Suprapubic skin (tissue), 3 donors: ENCODE results near the gene SLFN12L.

Source experiments
- CTCF ChIP-seq, 2 donors: fragments of 200-600 bp in 1 of 2; fragments of 450-650 bp in 1 of 2; sonication (generic) in 1 of 2; IDR thresholded peaks; one replicate each; pipeline ENCODE4 v1.5.1; 2016 to 2019; ENCODE audit warnings: antibody characterized with exemption in 2 of 2, mild to moderate bottlenecking in 1 of 2, moderate library complexity in 1 of 2
- EP300 ChIP-seq: sonication (generic); formaldehyde crosslinking; IDR thresholded peaks from one replicate; pipeline ENCODE4 v1.6.1; 2017; ENCODE audit warnings: antibody characterized with exemption

- TF ChIP-seq EP300 = no peak
- no peak for TF ChIP-seq CTCF (IDR thresholded peaks at IDR 0.05)
These were observed 40.3 kb upstream of the SLFN12L start for GRCh38 chr17:35577830-35578196.
